GM18511 (cell line): Measurements from ENCODE around the gene RNF43.
"Not testable (repeated sequence)": the region's sequence is repeated elsewhere in the genome, so short reads cannot be mapped to it uniquely, and the experiment has no call there.

Experiments used
- ATAC-seq: cut with Tn5 transposase; IDR thresholded peaks from one replicate; pipeline ENCODE4 v1.9.1; 2021; ENCODE audit warnings: mild to moderate bottlenecking, moderate library complexity; ENCODE audit not compliant: unreplicated experiment

Gene RNF43

GRCh38 chr17:58410714-58411407 is 6.5 kb downstream of the RNF43 start:
- ATAC-seq = no peak

DNA sequence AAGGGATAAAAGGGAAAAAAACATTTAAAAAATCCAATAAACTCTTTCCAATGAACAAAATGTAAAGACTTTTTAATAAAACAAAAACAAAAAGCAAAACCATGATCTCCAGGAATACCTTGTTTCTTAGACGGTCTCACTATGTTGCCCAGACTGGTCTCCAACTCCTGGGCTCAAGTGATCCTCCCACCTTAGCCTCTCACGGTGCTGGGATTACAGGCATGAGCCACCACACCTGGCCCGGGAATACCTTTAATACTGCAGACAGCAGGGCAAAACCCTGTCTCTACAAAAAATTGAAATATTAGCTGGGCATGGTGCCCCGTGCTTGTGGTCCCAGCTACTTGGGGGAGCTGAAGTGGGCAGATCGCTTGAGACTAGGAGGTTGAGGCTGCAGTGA is 7.9 kb downstream of the RNF43 start:
- no peak for ATAC-seq

DNA sequence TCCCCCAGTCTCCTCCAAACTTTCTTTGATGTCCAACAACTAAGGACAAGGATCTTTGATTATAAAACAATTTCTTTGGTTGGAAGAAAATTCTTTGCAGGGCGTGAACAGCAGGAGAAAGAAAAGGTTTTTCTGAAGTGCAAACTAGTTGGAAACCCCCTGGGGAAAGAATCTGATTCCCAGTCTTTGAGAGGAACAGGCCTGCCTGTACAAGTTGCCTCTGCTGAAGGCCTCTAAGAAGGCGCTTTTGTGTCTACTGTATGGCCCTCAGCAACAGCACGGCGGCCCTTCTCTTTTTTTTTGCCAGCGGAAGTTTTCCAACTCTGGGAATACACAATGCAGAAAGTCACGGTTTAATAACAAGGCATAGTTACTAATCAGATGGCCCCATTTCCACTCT is 14.0 kb downstream of the RNF43 start:
- no peak for ATAC-seq

DNA sequence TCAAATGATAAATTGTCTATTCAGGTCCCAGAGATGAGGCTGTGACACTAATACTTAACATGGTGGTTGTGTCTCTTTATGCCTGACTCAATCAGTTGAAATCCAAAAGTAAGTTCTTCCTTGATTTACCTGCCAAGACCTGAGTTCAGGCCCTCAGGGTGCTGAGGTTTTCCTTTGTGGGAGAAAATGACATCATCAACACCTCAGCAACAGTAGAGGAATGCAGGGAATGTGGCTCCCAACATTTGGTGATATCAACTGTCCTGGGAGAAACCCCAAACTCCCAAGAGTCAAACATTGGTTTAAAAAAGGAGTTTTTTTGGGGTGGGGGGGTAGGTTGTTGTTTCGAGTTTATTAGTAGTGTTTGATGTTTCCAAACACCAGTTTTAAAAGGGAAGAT is 14.7 kb downstream of the RNF43 start:
- ATAC-seq = no peak

DNA sequence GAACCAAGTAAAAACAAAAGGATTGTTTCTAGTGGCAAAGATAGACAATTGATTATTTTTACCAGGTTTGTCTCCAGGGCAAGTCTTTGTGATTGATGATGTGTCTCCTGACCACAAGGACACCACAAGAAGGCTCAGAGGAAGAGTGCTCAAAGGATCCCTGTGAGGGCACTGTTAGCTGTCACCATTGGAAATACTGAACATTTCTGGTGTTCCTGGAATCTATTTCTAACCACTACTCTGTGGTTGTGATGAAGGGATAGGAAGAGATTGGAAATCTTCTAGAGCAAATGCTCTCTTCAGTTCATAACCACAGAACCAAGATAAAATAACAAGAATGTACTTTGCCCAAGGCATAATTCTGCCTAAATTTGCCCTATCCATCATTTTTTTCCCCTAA is 15.3 kb downstream of the RNF43 start:
- ATAC-seq = no peak

DNA sequence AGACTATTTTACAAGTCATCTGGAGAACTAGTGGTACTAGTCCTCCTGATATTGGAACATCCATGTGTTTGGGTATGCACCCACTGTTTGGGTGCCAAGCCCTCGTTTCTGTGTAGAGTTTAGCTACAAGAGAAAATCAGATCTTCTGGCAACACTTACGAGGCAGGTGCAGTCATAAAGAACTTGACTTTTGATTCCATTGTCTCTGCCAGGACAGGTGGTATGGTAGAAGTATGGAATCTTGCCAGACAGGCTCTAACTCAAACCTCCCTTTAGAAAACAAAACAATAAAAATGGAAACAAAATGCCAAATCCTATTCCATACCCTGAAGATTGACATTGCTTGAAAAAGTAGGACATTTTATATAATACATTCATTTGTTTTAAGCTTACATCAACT is 16.0 kb downstream of the RNF43 start:
- ATAC-seq = no peak

GRCh38 chr17:58400826-58401225 is 16.5 kb downstream of the RNF43 start:
- ATAC-seq = no peak

- no peak for ATAC-seq
These were observed 17.4 kb downstream of the RNF43 start for GRCh38 chr17:58399974-58400373.

DNA sequence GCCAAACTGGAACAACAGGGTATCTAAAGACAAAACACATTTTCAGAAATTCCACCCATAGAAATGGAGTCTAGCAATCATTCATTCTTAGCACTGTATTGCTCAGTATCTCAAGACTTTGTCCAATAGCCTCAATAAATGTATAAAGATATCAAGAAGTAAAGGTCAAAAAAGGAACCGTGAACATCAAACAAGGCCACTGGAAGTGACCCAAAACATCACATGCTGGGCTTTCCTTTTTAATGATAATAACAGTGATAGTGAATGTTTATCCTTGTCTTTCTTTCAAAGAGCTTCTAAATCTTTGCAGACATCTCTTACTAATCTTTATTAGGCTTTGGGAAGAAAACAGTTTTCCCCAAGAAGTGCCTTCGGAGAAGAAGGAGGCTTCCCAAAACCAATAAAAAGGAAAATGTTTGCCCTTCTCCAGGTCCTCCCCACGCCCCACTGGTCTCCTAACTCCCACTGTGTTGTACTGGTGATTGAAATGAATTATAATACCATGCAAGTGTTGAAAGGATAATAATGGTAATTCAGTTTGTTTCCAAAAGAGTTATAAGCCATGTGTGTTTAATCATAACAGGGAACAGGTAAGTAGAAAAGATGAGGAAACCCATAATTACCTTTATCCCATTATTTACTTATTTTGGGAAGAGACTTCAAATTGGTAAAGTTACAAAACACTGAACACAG is 18.6 kb downstream of the RNF43 start:
- ATAC-seq = no peak

GRCh38 chr17:58397421-58397820 is 19.9 kb downstream of the RNF43 start:
- not testable (repeated sequence) for ATAC-seq

DNA sequence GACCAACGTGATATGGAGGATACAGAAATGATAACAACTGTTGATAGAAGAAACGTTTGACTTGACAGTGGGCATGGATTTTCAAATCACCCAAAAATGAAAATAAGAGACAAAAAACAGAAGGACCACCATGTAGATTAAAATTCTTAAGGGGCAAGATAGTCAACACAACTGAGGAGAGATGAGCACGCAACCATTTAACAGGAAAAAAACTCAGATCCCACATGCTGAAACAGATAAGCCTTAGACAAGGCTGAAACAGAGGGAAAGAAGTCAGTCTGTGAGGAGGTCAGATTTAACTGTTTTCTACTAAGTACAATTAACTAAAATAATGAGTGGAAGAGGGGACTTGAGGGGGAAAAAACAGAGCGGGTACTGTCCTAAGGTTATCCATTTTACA is 21.2 kb downstream of the RNF43 start:
- ATAC-seq = no peak

DNA sequence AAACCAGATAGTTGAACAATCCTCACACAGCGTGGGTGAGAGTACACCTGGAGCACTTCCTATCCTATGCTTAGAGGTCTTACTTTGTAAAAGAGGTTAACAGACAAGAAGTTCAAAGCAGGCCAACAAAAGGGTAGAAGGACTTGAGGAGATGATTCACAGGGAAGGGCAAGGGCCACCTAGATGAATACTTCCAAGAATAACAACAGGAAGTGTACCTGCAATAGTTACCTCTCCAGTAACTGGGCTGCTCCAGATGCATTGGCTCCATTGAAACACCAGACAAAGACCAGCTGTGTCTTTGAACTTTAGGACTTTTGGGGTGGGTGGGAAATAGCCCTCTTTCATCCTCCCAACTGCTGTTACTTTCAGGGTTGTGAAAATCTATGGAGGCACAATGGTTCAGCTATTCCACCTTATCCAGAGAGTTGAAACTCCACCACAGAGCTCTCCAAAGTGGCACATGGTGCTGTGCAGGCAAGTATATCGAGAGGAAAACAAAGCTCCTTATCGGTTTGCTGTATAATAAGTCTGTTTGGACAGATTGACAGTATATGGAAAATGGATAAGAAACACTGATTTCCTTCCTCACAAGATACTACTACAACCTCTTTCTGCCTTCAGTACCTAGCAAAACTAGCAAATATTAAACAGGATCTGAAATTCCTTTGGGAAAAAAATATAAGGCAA is 22.7 kb downstream of the RNF43 start:
- no peak for ATAC-seq

GRCh38 chr17:58391302-58391984 is 25.9 kb downstream of the RNF43 start:
- no peak for ATAC-seq

DNA sequence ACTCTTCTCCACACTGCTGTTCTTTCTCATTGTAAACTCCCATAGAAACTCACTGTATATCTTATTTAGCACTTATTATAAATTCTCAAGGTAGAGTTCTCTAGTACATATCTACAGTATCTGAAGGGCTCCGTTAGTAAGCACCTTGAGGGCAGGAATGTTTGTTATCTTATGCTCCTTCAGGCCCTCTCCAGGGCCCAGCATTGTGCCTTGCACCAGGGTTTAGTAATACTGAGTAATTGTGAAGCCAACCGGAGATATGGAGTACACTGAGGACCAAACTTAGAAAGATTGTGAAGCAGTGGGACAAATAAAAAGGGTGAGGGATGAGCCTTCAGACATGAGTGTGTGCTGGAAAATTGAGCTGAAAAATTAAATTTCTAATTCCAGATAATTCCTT is 26.4 kb downstream of the RNF43 start:
- no peak for ATAC-seq

- no peak for ATAC-seq
These were observed 28.8 kb downstream of the RNF43 start for GRCh38 chr17:58388302-58389190.

DNA sequence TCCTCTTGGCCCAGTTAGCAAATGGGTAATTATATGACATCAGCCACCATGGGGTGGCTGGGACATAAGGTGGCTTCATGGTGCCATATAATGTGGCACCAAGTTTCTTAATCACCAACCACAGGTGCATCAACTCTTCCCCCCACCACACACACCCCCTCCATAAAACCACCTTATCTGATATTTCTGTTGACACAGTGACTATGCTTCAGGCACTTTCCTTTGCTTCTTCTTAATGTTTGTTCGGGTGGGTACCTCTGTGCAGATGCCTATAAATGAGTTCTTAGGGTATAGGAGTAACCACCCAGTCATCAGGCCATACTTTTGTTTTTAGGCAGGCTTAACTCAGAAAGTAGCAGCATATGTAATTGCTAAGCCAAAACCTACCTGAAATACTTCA is 29.5 kb downstream of the RNF43 start:
- no peak for ATAC-seq

GRCh38 chr17:58386708-58387107 is 30.6 kb downstream of the RNF43 start:
- no peak for ATAC-seq

DNA sequence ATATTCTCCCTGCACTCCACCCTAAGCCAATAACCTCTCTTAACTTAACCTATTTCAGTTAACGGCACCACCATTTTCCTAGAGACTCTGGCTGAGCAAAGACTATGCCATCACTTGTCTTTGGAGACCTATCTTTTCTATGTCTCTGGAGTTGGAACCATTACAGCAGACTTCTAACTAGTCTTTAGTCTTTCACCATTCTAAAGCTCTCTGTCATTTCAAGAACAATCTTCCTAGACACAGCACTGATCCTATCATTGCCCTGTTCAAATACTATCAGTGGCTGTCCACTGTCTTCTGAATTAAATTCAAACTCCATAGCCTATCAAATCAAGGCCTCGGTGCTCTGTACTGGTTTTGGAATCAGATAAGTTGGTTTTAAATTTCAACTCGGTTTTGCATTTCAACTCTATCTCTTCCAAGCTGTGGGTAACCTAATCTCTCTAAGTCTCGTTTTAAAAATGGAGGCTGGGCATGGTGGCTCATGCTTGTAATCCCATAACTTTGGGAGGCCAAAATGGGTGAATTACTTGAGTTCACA is 31.9 kb downstream of the RNF43 start:
- no peak for ATAC-seq

DNA sequence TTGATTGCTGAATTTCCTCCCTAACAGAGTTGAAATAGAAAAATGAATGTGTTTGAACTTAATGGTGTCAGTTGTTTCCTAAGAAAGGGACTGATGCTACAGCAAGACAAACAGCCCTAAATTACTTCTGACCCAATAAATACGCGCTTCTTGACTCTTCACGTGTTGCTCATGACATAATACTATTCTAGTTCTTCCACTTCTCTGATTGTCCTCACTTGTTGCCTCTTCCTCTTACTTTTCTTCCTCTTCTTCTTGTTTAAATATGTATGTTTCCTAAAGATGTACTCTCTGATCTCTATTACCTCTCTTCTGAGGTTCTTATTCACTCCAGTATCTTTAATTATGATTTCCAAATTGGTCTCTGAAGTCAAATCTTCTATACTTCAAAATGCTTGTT is 32.4 kb downstream of the RNF43 start:
- no peak for ATAC-seq

DNA sequence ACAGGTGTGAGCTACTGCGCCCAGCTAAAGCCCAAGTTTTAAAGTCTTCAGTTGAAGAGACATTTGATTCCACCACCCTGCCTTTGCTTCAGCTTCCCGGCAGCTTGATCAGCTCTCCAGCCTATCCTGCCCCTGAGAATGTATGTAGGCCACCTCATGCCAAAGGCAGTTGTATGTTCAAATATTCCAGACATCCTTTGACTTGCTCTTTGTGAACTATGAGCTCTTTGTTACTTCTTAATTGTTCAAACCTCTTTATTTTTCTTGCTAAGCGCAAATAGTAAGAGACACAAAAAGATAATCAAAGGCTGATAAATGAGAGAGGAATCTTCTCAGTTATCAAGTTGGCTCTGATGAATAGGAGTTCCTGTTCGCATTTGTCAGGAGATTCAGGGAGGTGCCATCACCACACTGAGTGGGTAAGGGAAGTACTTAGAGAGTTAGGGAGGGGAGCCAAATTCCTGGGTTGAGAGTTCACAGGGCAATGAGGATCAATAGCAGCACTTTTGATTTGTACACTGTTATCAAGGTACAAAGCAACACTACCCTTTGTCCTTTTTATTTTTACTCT is 33.4 kb downstream of the RNF43 start:
- no peak for ATAC-seq
